GM12873 (cell line): Measurements from ENCODE around the gene CSRP1.

ENCODE experiments used
- TF ChIP-seq, protein P1 (sequence below): IDR thresholded peaks from 2 replicates; pipeline ENCODE4 v1.5.1; 2012; ENCODE audit warnings: low read depth, mild to moderate bottlenecking, moderate library complexity, low read length, control low read depth; ENCODE audit not compliant: insufficient read depth; ENCODE audit errors: missing control alignments

The CSRP1 gene

DNA sequence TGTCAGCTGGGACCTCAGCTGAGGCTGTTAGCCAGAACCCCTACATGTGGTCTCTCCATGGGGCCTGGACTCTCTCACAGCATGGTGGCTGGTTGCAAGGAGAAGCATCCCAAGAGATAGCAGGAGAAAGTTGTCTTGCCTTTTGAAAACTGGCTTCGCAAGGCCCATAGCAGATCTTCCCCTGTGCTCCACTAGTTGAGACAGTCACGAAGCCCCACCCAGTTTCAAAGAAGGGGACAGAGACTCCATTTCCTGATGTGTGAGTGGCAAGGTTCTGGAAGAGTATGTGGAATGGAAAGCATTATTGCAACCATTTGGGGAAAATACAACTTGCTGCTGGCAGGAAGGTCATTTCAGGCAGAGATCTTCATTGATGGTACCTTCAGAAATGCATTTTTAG lies 7.5 kb upstream of the CSRP1 start:
- TF ChIP-seq, protein P1, sequence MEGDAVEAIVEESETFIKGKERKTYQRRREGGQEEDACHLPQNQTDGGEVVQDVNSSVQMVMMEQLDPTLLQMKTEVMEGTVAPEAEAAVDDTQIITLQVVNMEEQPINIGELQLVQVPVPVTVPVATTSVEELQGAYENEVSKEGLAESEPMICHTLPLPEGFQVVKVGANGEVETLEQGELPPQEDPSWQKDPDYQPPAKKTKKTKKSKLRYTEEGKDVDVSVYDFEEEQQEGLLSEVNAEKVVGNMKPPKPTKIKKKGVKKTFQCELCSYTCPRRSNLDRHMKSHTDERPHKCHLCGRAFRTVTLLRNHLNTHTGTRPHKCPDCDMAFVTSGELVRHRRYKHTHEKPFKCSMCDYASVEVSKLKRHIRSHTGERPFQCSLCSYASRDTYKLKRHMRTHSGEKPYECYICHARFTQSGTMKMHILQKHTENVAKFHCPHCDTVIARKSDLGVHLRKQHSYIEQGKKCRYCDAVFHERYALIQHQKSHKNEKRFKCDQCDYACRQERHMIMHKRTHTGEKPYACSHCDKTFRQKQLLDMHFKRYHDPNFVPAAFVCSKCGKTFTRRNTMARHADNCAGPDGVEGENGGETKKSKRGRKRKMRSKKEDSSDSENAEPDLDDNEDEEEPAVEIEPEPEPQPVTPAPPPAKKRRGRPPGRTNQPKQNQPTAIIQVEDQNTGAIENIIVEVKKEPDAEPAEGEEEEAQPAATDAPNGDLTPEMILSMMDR = no peak

- TF ChIP-seq, protein P1 = no peak
Measured at GRCh38 chr1:201513498-201514243, 6.7 kb upstream of the CSRP1 start.

GRCh38 chr1:201511941-201512539 lies 5.1 kb upstream of the CSRP1 start:
- TF ChIP-seq, protein P1 = no peak

DNA sequence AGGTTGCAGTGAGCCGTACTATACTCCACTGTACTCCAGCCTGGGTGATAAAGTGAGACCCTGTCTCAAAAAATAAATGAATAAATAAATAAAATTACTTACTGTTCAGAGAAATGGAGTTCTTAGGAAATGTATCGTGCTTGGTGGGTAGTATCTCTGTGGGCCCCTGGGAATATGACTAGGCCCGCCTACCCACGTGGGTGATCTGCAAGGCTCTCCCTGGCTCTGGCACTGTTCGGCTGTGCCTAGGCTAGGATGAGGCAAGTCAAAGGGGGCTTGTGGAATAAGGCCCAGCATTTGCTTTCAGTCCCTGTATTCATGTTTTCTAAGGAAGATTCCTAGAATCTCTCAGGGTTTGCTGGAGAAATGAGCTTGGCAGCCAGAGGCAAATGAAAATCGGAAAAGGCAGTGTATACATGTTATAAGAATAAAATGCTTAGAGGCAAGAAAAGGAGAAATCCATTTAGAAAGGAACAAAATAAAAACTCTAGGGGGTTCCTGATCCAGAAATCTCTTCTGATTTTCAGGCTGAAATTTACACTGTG lies 4.5 kb upstream of the CSRP1 start:
- TF ChIP-seq, protein P1 = no peak

DNA sequence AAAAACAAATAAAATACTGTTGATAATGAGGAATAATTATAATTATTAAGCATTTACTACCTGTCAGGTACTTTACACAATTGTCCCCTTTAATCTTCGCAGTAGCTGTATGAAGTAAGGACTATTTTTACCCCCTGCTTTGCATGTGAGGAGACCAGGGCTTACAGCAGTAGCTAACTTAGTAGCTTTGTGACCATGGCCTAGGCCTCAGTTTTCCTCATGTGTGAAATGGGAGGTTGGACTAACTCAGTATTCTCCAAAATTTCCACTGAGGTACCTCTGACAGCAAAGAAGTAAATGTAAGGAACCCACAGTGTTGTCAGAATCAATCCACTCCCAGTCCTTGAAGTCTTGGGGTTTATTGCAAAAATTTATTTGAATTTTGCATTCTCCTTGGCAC lies 3.8 kb upstream of the CSRP1 start:
- TF ChIP-seq, protein P1 = no peak

- TF ChIP-seq, protein P1 = no peak
Measured at GRCh38 chr1:201509601-201510374, 2.9 kb upstream of the CSRP1 start.

DNA sequence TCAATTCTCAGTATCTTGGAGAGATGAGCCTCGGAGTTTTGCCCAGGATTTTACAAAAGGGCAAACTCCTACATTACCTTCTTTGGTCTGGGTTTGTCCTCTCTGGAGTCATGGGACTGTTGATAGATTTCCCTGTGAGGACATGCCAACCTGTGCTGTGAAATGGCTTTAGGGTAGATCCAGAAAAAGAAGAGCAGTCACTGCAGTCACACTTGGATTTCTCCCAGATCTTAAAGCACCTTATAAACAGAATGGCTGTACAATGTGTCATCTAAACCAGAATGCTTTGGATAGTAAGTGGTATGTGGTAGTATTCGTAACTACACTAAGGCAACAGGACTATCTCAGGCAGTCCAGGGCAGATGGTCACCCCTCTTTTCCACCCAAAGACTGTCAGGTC lies 1.9 kb upstream of the CSRP1 start:
- TF ChIP-seq, protein P1 = no peak
